Endothelial cell of umbilical vein (primary cell): ENCODE measurements around the gene FMNL1. TPM values are rescaled to one million over a fixed set of nuclear protein-coding genes. Genes with fewer than 3 reads are reported as not detected.

ENCODE experiments used
- BruUV-seq: library from RNA; stranded (reverse); fragments of 400-500 nt; replicated peaks from 2 replicates; lab custom pipeline; 2021; lab: Mats Ljungman, UMichigan
- CTCF ChIA-PET: fragments of 300-600, 350-600 bp; sonication (Branson Sonifier 250); formaldehyde crosslinking; loops from one replicate; lab custom pipeline; 2021; ENCODE audit warnings: antibody characterized with exemption, inconsistent platforms; lab: Charles Lee
- POLR2A ChIA-PET: fragments of 300-600, 350-600 bp; sonication (Branson Sonifier 250); formaldehyde crosslinking; loops from one replicate; lab custom pipeline; 2021; ENCODE audit warnings: antibody characterized with exemption, inconsistent platforms; lab: Charles Lee
- DNase-seq: peaks from one replicate; pipeline ENCODE4 v3.0.0-alpha.2; 2011; ENCODE audit warnings: low read depth, low spot score
- FAIRE-seq: peaks from 2 replicates; lab custom pipeline; 2011; peaks lifted over from hg19 to GRCh38; lab: Jason Lieb, UNC
- H2AFZ ChIP-seq: 2 replicates; pipeline ENCODE4 v1.6.0; 2012; ENCODE audit warnings: low read depth, low read length, control low read depth, inconsistent platforms
- H3K27ac ChIP-seq: 2 replicates; pipeline ENCODE4 v1.5.1; 2011; ENCODE audit warnings: low read depth, mild to moderate bottlenecking, control low read depth, low read length, moderate library complexity; ENCODE audit not compliant: insufficient read depth
- H3K27me3 ChIP-seq, 2 experiments: 2 replicates each; pipeline versions ENCODE4 v1.6.0 to v1.6.1; 2011; ENCODE audit warnings: low read length in 2 of 2, mixed read lengths in 1 of 2; ENCODE audit not compliant: control insufficient read depth in 2 of 2, insufficient read depth in 2 of 2
- H3K36me3 ChIP-seq, 2 experiments: 2 replicates in 1 of 2; 3 replicates in 1 of 2; pipeline ENCODE4 v1.5.1; 2011; ENCODE audit warnings: low read length in 2 of 2, mild to moderate bottlenecking in 1 of 2, moderate library complexity in 1 of 2; ENCODE audit not compliant: control insufficient read depth in 2 of 2, insufficient read depth in 2 of 2; ENCODE audit errors: extremely low read depth in 1 of 2
- H3K4me1 ChIP-seq: 3 replicates; pipeline ENCODE4 v1.5.1; 2011; ENCODE audit warnings: mild to moderate bottlenecking, low read length; ENCODE audit not compliant: control insufficient read depth, insufficient read depth; ENCODE audit errors: extremely low read depth
- H3K4me2 ChIP-seq: 2 replicates; pipeline ENCODE4 v1.6.1; 2011; ENCODE audit warnings: low read length, control low read depth, mixed read lengths; ENCODE audit not compliant: insufficient read depth
- H3K4me3 ChIP-seq, 3 experiments: fragments of 200-600 bp in 1 of 3; sonication (generic), shearing (Covaris generic) in 1 of 3; replicated peaks in 1 of 3; 2 replicates each; pipeline ENCODE4 v1.5.1; 2011 to 2016; ENCODE audit warnings: control low read depth in 3 of 3, low read length in 3 of 3, mild to moderate bottlenecking in 2 of 3, inconsistent platforms in 1 of 3, low read depth in 1 of 3, moderate library complexity in 1 of 3; ENCODE audit not compliant: insufficient read depth in 1 of 3
- H3K79me2 ChIP-seq: 2 replicates; pipeline ENCODE4 v1.6.0; 2012; ENCODE audit warnings: low read length, inconsistent platforms; ENCODE audit not compliant: control insufficient read depth, insufficient read depth
- H3K9ac ChIP-seq: replicated peaks from 2 replicates; pipeline ENCODE3; 2011; ENCODE audit warnings: low read length, control low read depth; ENCODE audit not compliant: insufficient read depth; ENCODE audit errors: extremely low read depth
- H3K9me1 ChIP-seq: replicated peaks from 3 replicates; pipeline ENCODE4 v1.6.0; 2011; ENCODE audit warnings: mild to moderate bottlenecking, low read length; ENCODE audit not compliant: control insufficient read depth, insufficient read depth; ENCODE audit errors: extremely low read depth
- H3K9me3 ChIP-seq: replicated peaks from 2 replicates; pipeline ENCODE4 v1.5.1; 2012; ENCODE audit warnings: low read length, inconsistent platforms; ENCODE audit not compliant: control insufficient read depth, insufficient read depth
- H4K20me1 ChIP-seq: replicated peaks from 2 replicates; pipeline ENCODE3; 2011; ENCODE audit warnings: mild to moderate bottlenecking, low read length; ENCODE audit not compliant: control insufficient read depth, insufficient read depth; ENCODE audit errors: extremely low read depth
- CTCF ChIP-seq, 2 donors: IDR thresholded peaks; 1 replicate in 1 of 2; 2 replicates in 1 of 2; pipeline ENCODE4 v1.5.1; 2011; ENCODE audit warnings: low read length in 2 of 2, mild to moderate bottlenecking in 2 of 2, moderate library complexity in 2 of 2, control low read depth in 1 of 2, inconsistent platforms in 1 of 2, low read depth in 1 of 2; ENCODE audit not compliant: insufficient read depth in 1 of 2; ENCODE audit errors: extremely low read depth in 1 of 2
- EZH2 ChIP-seq: IDR thresholded peaks from 2 replicates; pipeline ENCODE4 v1.6.1; 2012; ENCODE audit warnings: borderline replicate concordance, low read depth, mild to moderate bottlenecking, moderate library complexity, low read length, inconsistent platforms; ENCODE audit not compliant: severe bottlenecking
- FOS ChIP-seq: IDR thresholded peaks from 2 replicates; pipeline ENCODE4 v1.6.1; 2011; ENCODE audit warnings: mild to moderate bottlenecking, low read length, moderate library complexity, borderline replicate concordance; ENCODE audit not compliant: insufficient read depth
- GATA2 ChIP-seq: IDR thresholded peaks from 2 replicates; pipeline ENCODE4 v1.7.0; 2011; ENCODE audit warnings: low read depth, mild to moderate bottlenecking, moderate library complexity, mixed read lengths, low read length; ENCODE audit not compliant: insufficient read length, insufficient read depth
- JUN ChIP-seq: IDR thresholded peaks from 2 replicates; pipeline ENCODE4 v1.6.1; 2011; ENCODE audit warnings: borderline replicate concordance, low read depth; ENCODE audit not compliant: insufficient read length, insufficient read depth
- MAX ChIP-seq: IDR thresholded peaks from 2 replicates; pipeline ENCODE4 v1.6.1; 2011; ENCODE audit not compliant: insufficient read depth, insufficient read length
- MYC ChIP-seq: IDR thresholded peaks from one replicate; pipeline ENCODE4 v1.6.1; 2011; ENCODE audit warnings: mild to moderate bottlenecking, low read depth, low read length
- POLR2A ChIP-seq: IDR thresholded peaks from 2 replicates; pipeline ENCODE4 v1.6.1; 2012; ENCODE audit warnings: low read depth, mild to moderate bottlenecking, control low read depth, low read length
- POLR2AphosphoS5 ChIP-seq: IDR thresholded peaks from 2 replicates; pipeline ENCODE4 v1.6.1; 2012; ENCODE audit warnings: low read depth, mild to moderate bottlenecking, control low read depth, low read length, moderate library complexity; ENCODE audit not compliant: insufficient read depth
- dilution Hi-C: fragments of 300-500 bp; cut with MboI; formaldehyde crosslinking; loops from one replicate; pipeline ENCODE4 v1.15.0; 2019; ENCODE audit warnings: low sequenced_read_pairs; ENCODE audit not compliant: extremely low pct_ligation_motif_present
- intact Hi-C: fragments of 100-400 bp; cut with micrococcal nuclease; formaldehyde crosslinking; loops from one replicate; pipeline ENCODE4 v1.10.0; 2022
- polyA plus RNA-seq, 4 experiments: library from polyadenylated mRNA; depleted of rRNA in 3 of 4; stranded (reverse) in 3 of 4; unstranded in 1 of 4; fragments of >200 nt; gene quantifications; 2 replicates each; pipeline versions ENCODE4 v1.2.1 to v1.2.3, GENCODE V29; 2011 to 2012; ENCODE audit warnings: missing spikeins in 1 of 4
- total RNA-seq: library from RNA; stranded (reverse); gene quantifications from 2 replicates; pipeline ENCODE4 v1.2.3, GENCODE V29; 2021

Gene FMNL1
- total and polyA plus RNA-seq, 2 donors (not counting 3 experiments of a cell fraction or from before 2014, with no cell fraction given), result 0.95 to 1.6 TPM

GRCh38 chr17:45235416-45236281 is 14.0 kb downstream of the FMNL1 start:
- H3K36me3 ChIP-seq, result no peaks in the 10 kb centered on the region
- BruUV-seq, result no TSS peak
- peak; percentile 82 to 87 for TF ChIP-seq CTCF (IDR thresholded peaks at IDR 0.05; ENCODE audit: extremely low read depth in 1 of 2, insufficient read depth in 1 of 2, low read depth in 1 of 2, low read length in 2 of 2)
- no peak for TF ChIP-seq JUN

GRCh38 chr17:45236282-45236606 is 14.6 kb downstream of the FMNL1 start:
- Histone ChIP-seq H3K4me1 (no peaks in the 10 kb centered on the region), H3K4me2 (no peak overlapping the region), H4K20me1 (no peaks in the 10 kb centered on the region), H3K4me3 (no peak overlapping the region), H3K27me3 (peaks cover 9 to 11% of the 10 kb centered on the region in 2 experiments), H3K27ac (no peak overlapping the region), H3K79me2 (no peaks in the 10 kb centered on the region), H3K9ac (no peak overlapping the region), H3K9me1 (no peaks in the 10 kb centered on the region), H3K9me3 (no peaks in the 10 kb centered on the region), H3K36me3 (no peaks in the 10 kb centered on the region), H2AFZ (no peak overlapping the region)
- TF ChIP-seq FOS, result no peak
- no peak for TF ChIP-seq POLR2AphosphoS5
- no peak for TF ChIP-seq POLR2A
- TF ChIP-seq MAX, result no peak
- TF ChIP-seq GATA2, result no peak
- no peak for TF ChIP-seq MYC
- TF ChIP-seq EZH2, result no peak
- no peak for TF ChIP-seq JUN
- TF ChIP-seq CTCF (IDR thresholded peaks at IDR 0.05; ENCODE audit: extremely low read depth in 1 of 2, insufficient read depth in 1 of 2, low read depth in 1 of 2, low read length in 2 of 2), result no peak
- no TSS peak for BruUV-seq
- dilution Hi-C loops, result no loop called here
- intact Hi-C loops, result no loop called here
- no peak for DNase-seq
- CTCF ChIA-PET, result interaction anchor here (0.9 to 3.5 kb wide), 16 partner anchors 9 to 595 kb away, joined by 3 to 73 read pairs (median 10); partner anchors contain the start of gene ACBD4
- POLR2A ChIA-PET, result no interaction called here
- no peak for FAIRE-seq

More at GRCh38 chr17:45235416-45236281, 14.0 kb downstream of the FMNL1 start:
- no peak overlapping the region for H3K4me3 ChIP-seq
- no peaks in the 10 kb centered on the region for H3K4me1 ChIP-seq
- no peak overlapping the region for H3K27ac ChIP-seq
- H3K9me1 ChIP-seq, result no peaks in the 10 kb centered on the region
- DNase-seq (peak; percentile 77), FAIRE-seq (peak; percentile 88)
- no peaks in the 10 kb centered on the region for H3K79me2 ChIP-seq
- H4K20me1 ChIP-seq, result no peaks in the 10 kb centered on the region
- no peaks in the 10 kb centered on the region for H3K9me3 ChIP-seq
- dilution Hi-C loops (no loop called here), intact Hi-C loops (loop anchor here (1.0 kb wide), 3 partner anchors 16 to 150 kb away; partner anchors contain the start of gene ACBD4)
- no peak overlapping the region for H2AFZ ChIP-seq
- POLR2A ChIA-PET, result no interaction called here
- H3K4me2 ChIP-seq, result no peak overlapping the region
- CTCF ChIA-PET, result interaction anchor here (0.9 to 3.5 kb wide), 22 partner anchors 10 to 596 kb away, joined by 3 to 73 read pairs (median 5); partner anchors contain the start of genes ACBD4 and MAP3K14
- H3K27me3 ChIP-seq, result peaks cover 4 to 5% of the 10 kb centered on the region in 2 experiments
- no peak overlapping the region for H3K9ac ChIP-seq
